ENCODE data around the gene DDB1.

Gene DDB1

DNA sequence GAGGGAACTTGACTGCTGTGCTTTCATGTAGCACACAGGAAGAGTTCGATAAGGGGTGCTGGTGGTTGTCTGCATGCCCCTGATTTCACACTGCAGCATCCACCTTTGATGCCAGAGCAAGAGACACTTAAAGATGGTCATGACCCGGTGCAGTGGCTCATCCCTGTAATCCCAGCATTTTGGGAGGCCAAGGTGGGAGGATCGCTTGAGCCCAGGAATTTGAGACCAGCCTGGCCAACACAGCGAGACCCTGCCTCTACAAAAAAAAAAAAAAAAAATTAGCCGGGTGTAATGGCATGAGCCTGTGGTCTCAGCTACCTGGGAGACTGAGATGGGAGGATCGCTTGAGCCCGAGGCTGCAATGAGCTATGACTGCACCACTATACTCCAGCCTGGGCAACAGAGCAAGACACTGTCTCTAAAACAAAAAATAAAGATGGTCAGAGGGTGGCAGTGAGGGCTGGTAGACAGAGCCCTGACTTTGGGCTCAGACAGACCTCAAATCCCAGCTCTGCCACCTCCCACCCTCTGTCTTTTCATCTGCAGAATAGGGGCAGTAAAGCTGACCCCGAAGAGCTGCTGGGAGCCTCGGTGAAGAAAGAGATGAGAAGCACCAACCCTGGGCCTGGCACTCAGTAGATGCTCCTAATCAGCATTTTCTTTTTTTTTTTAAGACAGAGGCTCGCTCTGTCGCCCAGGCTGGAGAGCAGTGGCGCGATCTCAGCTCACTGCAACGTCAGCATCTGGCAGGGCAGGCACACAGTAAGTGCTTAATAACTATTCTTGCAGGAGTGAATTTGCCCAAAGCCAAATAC lies 55.5 kb downstream of the DDB1 start:
- no peaks in the 10 kb centered on the region for H3K36me3 Mint-ChIP-seq (ENCODE audit: insufficient read depth)
- no peak for DNase-seq (ENCODE audit: low spot score in 2 of 2)
- peaks cover 5% of the 10 kb centered on the region for H3K4me1 Mint-ChIP-seq
- H3K27ac Mint-ChIP-seq (ENCODE audit: low read depth): no peak overlapping the region
- peaks cover 10% of the 10 kb centered on the region for H3K27me3 Mint-ChIP-seq
- no peaks in the 10 kb centered on the region for H3K9me3 Mint-ChIP-seq
- no peak overlapping the region for H3K4me3 Mint-ChIP-seq
- ATAC-seq (replicated peaks; ENCODE audit: extremely low read depth, poor library complexity, severe bottlenecking): no peak

DNA sequence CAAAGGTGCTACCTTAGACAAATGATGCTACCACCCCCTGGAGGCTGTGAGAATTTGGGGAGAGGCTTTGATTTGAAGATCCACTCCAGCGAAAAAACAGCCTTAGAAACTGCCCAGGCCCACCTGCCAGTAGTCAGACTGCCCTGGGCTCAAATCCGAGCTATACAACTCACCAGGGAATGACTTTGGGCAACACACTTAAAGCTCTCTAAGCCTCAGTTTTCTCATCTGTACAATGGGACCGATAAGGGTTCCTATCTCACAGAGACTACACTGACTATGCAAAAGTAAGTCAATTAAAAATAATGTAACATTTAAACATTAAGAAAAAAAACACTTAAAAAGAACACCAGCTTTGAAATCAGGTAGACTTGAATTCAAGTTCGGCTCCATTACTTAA lies 57.7 kb downstream of the DDB1 start:
- H3K27me3 Mint-ChIP-seq: peaks cover 10% of the 10 kb centered on the region
- no peaks in the 10 kb centered on the region for H3K9me3 Mint-ChIP-seq

GRCh38 chr11:61274084-61274483 lies 58.8 kb downstream of the DDB1 start:
- DNase-seq (ENCODE audit: low spot score in 2 of 2): no peak
- no peak for ATAC-seq (replicated peaks; ENCODE audit: extremely low read depth, poor library complexity, severe bottlenecking)
- H3K27ac Mint-ChIP-seq (ENCODE audit: low read depth): no peak overlapping the region
- no peak overlapping the region for H3K4me3 Mint-ChIP-seq
- H3K9me3 Mint-ChIP-seq: no peaks in the 10 kb centered on the region
- H3K36me3 Mint-ChIP-seq (ENCODE audit: insufficient read depth): no peaks in the 10 kb centered on the region
- H3K27me3 Mint-ChIP-seq: peaks cover 10% of the 10 kb centered on the region
- no peaks in the 10 kb centered on the region for H3K4me1 Mint-ChIP-seq

More for the DNA sequence above, 57.7 kb downstream of the DDB1 start:
- DNase-seq (ENCODE audit: low spot score in 2 of 2): no peak
- Mint-ChIP-seq H3K4me1 (no peaks in the 10 kb centered on the region), H3K36me3 (ENCODE audit: insufficient read depth) (no peaks in the 10 kb centered on the region), H3K27ac (ENCODE audit: low read depth) (no peak overlapping the region), H3K4me3 (no peak overlapping the region)
- no peak for ATAC-seq (replicated peaks; ENCODE audit: extremely low read depth, poor library complexity, severe bottlenecking)

DNA sequence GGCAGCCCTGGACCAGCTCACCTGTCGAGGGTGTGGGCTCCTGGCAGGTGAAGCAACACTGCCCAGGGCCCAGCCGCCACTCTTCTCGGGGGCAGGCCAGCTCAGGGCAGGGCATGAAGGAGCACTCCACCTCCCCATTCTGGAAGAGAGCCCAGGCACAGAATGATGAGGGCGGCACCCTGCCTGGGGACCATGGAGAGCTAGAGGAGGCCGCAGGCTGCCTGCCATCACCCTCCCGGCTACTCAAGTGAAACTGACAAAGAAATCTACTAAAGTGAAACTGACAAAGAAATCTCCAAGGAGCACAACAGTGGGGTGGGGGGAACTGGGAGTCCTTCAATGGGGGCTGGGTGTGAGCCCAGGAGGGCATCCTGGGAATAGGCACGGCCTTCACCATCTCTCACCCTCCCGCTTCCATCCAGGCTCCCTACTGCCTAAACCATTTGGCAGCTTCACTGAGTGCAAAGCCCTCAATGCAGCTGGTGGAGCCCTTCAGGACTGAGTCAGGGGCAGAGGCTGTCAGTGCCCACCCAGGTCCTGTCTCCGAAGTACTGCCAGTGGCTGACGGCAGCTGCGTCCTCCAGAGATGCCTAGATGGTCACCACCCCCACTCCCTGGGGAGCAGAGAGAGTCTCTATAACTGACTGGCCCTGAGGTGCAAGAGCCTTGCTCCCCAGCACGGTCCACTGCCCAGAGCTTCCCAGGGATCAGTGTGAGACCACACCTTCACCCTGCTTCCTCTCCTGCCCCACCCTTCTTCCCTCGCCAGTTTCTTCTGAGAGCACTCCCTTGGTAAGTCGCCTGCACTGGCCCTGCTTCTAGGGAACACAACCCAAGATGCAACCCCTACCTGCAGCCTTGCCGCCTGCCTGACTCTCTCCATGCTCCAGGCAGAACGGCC lies 59.5 kb downstream of the DDB1 start:
- no peak overlapping the region for H3K27ac Mint-ChIP-seq (ENCODE audit: low read depth)
- no peak for ATAC-seq (replicated peaks; ENCODE audit: extremely low read depth, poor library complexity, severe bottlenecking)
- no peaks in the 10 kb centered on the region for H3K9me3 Mint-ChIP-seq
- H3K27me3 Mint-ChIP-seq: peaks cover 7% of the 10 kb centered on the region
- H3K36me3 Mint-ChIP-seq (ENCODE audit: insufficient read depth): no peaks in the 10 kb centered on the region
- H3K4me1 Mint-ChIP-seq: no peaks in the 10 kb centered on the region
- H3K4me3 Mint-ChIP-seq: no peak overlapping the region
- no peak for DNase-seq (ENCODE audit: low spot score in 2 of 2)

- Mint-ChIP-seq H3K4me1 (no peaks in the 10 kb centered on the region), H3K36me3 (ENCODE audit: insufficient read depth) (no peaks in the 10 kb centered on the region), H3K9me3 (no peaks in the 10 kb centered on the region), H3K4me3 (no peak overlapping the region), H3K27me3 (peaks cover under 1% of the 10 kb centered on the region), H3K27ac (ENCODE audit: low read depth) (no peak overlapping the region)
- DNase-seq (ENCODE audit: low spot score in 2 of 2) (no peak), ATAC-seq (replicated peaks; ENCODE audit: extremely low read depth, poor library complexity, severe bottlenecking) (no peak)
Measured at GRCh38 chr11:61272731-61273130, 60.2 kb downstream of the DDB1 start.

GRCh38 chr11:61270354-61271076 lies 62.4 kb downstream of the DDB1 start:
- DNase-seq (ENCODE audit: low spot score in 2 of 2) (no peak), ATAC-seq (replicated peaks; ENCODE audit: extremely low read depth, poor library complexity, severe bottlenecking) (no peak)
- Mint-ChIP-seq H3K4me3 (no peak overlapping the region), H3K27me3 (no peaks in the 10 kb centered on the region), H3K4me1 (no peaks in the 10 kb centered on the region), H3K27ac (ENCODE audit: low read depth) (no peak overlapping the region), H3K36me3 (ENCODE audit: insufficient read depth) (no peaks in the 10 kb centered on the region), H3K9me3 (no peaks in the 10 kb centered on the region)

GRCh38 chr11:61268588-61269250 lies 64.2 kb downstream of the DDB1 start:
- no peaks in the 10 kb centered on the region for H3K36me3 Mint-ChIP-seq (ENCODE audit: insufficient read depth)
- no peaks in the 10 kb centered on the region for H3K9me3 Mint-ChIP-seq
- ATAC-seq (replicated peaks; ENCODE audit: extremely low read depth, poor library complexity, severe bottlenecking): no peak
- H3K4me3 Mint-ChIP-seq: no peak overlapping the region
- H3K27me3 Mint-ChIP-seq: peaks cover 9% of the 10 kb centered on the region
- DNase-seq (ENCODE audit: low spot score in 2 of 2): no peak
- no peaks in the 10 kb centered on the region for H3K4me1 Mint-ChIP-seq
- H3K27ac Mint-ChIP-seq (ENCODE audit: low read depth): no peak overlapping the region

- DNase-seq (ENCODE audit: low spot score in 2 of 2): no peak
- Mint-ChIP-seq H3K4me1 (no peaks in the 10 kb centered on the region), H3K4me3 (no peak overlapping the region), H3K9me3 (no peaks in the 10 kb centered on the region), H3K36me3 (ENCODE audit: insufficient read depth) (peaks cover under 1% of the 10 kb centered on the region), H3K27me3 (peaks cover 11% of the 10 kb centered on the region), H3K27ac (ENCODE audit: low read depth) (no peak overlapping the region)
- ATAC-seq (replicated peaks; ENCODE audit: extremely low read depth, poor library complexity, severe bottlenecking): no peak
Measured at GRCh38 chr11:61267437-61267841, 65.5 kb downstream of the DDB1 start.

DNA sequence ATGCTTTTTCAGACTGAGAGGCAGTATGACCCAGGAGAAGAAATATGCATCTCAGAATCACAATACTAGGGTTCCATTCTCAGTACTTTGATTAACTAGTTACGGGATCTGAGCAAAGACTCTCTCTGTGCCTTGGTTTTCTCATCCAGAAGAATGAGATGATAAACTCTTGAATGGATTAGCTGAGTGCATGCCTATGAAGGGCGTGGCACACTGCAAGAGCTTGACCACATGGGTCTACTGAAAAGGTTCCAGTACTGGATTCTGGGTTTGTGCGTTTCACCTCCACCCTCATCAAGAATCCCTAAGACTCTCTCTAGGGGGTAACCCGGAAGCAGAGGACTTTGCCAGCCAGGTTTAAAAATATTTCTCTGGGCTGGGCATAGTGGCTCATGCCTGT lies 66.3 kb downstream of the DDB1 start:
- peaks cover 11% of the 10 kb centered on the region for H3K27me3 Mint-ChIP-seq
- no peak overlapping the region for H3K4me3 Mint-ChIP-seq
- H3K9me3 Mint-ChIP-seq: no peaks in the 10 kb centered on the region
- H3K4me1 Mint-ChIP-seq: no peaks in the 10 kb centered on the region
- H3K27ac Mint-ChIP-seq (ENCODE audit: low read depth): no peak overlapping the region
- no peak for ATAC-seq (replicated peaks; ENCODE audit: extremely low read depth, poor library complexity, severe bottlenecking)
- H3K36me3 Mint-ChIP-seq (ENCODE audit: insufficient read depth): peaks cover 2% of the 10 kb centered on the region
- no peak for DNase-seq (ENCODE audit: low spot score in 2 of 2)

- no peak overlapping the region for H3K4me3 Mint-ChIP-seq
- H3K36me3 Mint-ChIP-seq (ENCODE audit: insufficient read depth): peaks cover 2% of the 10 kb centered on the region
- peaks cover 11% of the 10 kb centered on the region for H3K27me3 Mint-ChIP-seq
- no peaks in the 10 kb centered on the region for H3K9me3 Mint-ChIP-seq
- ATAC-seq (replicated peaks; ENCODE audit: extremely low read depth, poor library complexity, severe bottlenecking) (no peak), DNase-seq (ENCODE audit: low spot score in 2 of 2) (no peak)
- no peaks in the 10 kb centered on the region for H3K4me1 Mint-ChIP-seq
- H3K27ac Mint-ChIP-seq (ENCODE audit: low read depth): no peak overlapping the region
Measured at GRCh38 chr11:61265357-61265756, 67.5 kb downstream of the DDB1 start.

GRCh38 chr11:61264795-61265194 lies 68.1 kb downstream of the DDB1 start:
- no peak overlapping the region for H3K4me3 Mint-ChIP-seq
- H3K27ac Mint-ChIP-seq (ENCODE audit: low read depth): no peak overlapping the region
- no peak for DNase-seq (ENCODE audit: low spot score in 2 of 2)
- H3K4me1 Mint-ChIP-seq: no peaks in the 10 kb centered on the region
- H3K9me3 Mint-ChIP-seq: no peaks in the 10 kb centered on the region
- ATAC-seq (replicated peaks; ENCODE audit: extremely low read depth, poor library complexity, severe bottlenecking): no peak
- peaks cover 11% of the 10 kb centered on the region for H3K27me3 Mint-ChIP-seq
- H3K36me3 Mint-ChIP-seq (ENCODE audit: insufficient read depth): peaks cover 2% of the 10 kb centered on the region

DNA sequence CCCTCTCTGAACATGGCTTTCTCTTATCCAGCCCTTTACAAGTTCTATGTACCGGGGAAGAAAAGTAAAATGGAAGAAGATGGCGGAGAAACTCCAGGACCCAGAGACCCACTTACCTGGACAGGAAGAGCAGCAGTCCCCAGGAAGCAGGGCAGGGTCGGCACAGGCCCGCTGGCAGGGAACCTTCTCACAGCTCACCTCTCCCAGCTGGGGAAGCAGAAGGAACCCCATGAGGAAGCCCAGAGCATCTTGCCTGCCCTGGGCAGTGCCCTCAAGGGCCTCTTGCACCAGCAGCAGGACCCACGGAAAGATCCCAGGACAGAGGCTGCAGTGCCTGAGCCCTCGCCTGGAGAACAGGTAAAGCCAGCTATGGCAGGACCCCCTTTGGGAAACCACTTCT lies 68.5 kb downstream of the DDB1 start:
- H3K27ac Mint-ChIP-seq (ENCODE audit: low read depth): peak overlapping the region; percentile 39
- H3K36me3 Mint-ChIP-seq (ENCODE audit: insufficient read depth): peaks cover 2% of the 10 kb centered on the region
- H3K9me3 Mint-ChIP-seq: no peaks in the 10 kb centered on the region
- no peak for ATAC-seq (replicated peaks; ENCODE audit: extremely low read depth, poor library complexity, severe bottlenecking)
- DNase-seq (ENCODE audit: low spot score in 2 of 2): no peak
- H3K4me3 Mint-ChIP-seq: no peak overlapping the region
- H3K4me1 Mint-ChIP-seq: no peaks in the 10 kb centered on the region
- peaks cover 11% of the 10 kb centered on the region for H3K27me3 Mint-ChIP-seq
